GM10266 (cell line): ENCODE data around the gene YBEY.

Source experiments
- DNase-seq: peaks from one replicate; pipeline ENCODE4 v3.0.0; 2012; ENCODE audit errors: extremely low spot score
- TF ChIP-seq, protein P1 (sequence below): IDR thresholded peaks from 2 replicates; pipeline ENCODE4 v1.5.1; 2012; ENCODE audit warnings: mild to moderate bottlenecking, low read depth; ENCODE audit not compliant: control insufficient read depth, insufficient read depth; ENCODE audit errors: missing control alignments

The YBEY gene

DNA sequence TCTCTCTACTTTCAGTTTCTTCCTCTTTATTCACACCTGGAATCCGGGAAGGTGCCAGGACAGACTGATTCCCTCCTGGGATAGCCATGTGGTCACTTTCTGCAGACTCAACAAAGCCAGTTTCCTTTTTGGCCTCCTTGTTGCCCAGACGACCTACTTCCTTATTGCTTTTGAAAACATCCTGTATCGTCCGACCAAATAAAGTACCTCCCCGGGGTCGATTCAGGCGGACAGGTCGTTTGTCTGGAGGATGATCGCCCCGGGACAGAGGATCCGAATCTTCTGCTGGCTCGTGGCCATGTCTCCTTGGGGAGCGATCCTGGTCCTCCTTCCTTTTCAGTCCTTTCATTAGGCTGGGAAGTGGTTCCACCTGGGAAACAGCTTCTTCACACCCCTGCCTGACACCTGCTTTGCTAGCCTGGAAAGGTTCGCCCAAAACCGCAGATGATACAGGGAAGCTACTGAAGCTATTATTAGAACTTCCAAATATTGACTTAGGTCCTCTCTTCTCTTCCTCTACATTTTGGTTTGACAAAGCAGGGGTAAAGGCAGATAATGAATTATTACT is 2.0 kb upstream of the YBEY start:
- no peak for DNase-seq
- TF ChIP-seq, protein P1, sequence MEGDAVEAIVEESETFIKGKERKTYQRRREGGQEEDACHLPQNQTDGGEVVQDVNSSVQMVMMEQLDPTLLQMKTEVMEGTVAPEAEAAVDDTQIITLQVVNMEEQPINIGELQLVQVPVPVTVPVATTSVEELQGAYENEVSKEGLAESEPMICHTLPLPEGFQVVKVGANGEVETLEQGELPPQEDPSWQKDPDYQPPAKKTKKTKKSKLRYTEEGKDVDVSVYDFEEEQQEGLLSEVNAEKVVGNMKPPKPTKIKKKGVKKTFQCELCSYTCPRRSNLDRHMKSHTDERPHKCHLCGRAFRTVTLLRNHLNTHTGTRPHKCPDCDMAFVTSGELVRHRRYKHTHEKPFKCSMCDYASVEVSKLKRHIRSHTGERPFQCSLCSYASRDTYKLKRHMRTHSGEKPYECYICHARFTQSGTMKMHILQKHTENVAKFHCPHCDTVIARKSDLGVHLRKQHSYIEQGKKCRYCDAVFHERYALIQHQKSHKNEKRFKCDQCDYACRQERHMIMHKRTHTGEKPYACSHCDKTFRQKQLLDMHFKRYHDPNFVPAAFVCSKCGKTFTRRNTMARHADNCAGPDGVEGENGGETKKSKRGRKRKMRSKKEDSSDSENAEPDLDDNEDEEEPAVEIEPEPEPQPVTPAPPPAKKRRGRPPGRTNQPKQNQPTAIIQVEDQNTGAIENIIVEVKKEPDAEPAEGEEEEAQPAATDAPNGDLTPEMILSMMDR = no peak

DNA sequence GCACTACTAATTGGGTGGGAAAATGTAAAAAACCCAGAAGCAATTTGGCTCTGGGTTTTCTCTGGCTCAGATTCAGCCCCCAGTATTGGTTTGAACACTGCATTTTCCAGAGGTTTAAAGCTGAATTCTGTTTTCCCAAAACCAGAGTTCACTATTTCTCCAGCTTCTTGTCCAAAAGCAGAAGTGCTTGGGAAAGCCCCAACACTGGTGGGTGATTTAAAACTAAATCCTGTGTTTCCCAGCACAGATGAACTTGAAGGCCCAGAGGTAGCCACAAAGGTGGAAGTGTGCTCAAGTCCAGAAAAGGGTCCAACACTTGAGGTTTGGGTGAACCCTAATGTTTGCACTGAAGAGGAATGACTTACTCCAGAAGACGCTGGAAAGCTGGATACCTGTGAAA is 1.4 kb upstream of the YBEY start:
- TF ChIP-seq, protein P1 = no peak
- no peak for DNase-seq

DNA sequence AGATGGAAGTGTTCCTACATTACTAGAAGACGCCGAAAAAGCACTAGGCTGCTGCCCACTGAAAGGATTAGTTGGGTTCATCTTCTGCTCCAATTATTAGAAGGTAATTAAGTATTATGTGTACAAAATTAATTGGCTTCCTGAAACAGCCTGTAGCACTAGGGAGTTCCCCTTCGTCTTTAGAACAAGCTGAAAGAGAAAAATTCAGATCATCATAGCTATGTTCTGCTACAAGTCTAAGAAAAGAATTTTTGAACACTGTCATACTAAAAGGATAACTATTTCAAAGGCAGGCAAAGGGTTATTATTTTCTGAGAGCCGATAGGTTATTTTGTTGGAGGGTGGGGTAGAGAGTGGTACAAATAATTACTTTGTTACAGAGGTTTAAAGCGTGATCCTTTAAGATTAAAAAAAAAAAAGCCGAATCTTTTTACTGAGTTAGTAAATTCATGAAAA is 908 bp upstream of the YBEY start, which contains the start of gene MCM3AP:
MCM3AP (minus strand) TSS at position 406 of the 456 bp plus-strand sequence; CDS start at position 81, 325 bp downstream.
- TF ChIP-seq, protein P1 = no peak
- DNase-seq = no peak

DNA sequence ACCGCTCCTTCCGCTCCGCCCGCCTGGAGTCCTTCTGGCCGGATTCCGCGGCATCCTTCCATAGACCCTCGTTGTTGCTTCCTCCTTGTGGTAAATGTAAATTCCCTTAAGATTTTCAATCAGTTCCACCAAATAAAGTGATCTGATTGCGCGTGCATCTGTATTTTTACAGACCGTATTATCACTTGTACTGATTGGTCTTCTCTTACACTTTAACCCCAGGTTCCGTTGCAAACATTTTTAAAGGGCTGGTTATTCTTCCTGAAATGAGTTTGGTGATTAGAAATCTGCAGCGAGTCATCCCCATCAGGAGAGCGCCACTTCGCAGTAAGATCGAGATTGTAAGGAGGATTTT is 483 bp downstream of the YBEY start:
- TF ChIP-seq, protein P1 = no peak
- no peak for DNase-seq

DNA sequence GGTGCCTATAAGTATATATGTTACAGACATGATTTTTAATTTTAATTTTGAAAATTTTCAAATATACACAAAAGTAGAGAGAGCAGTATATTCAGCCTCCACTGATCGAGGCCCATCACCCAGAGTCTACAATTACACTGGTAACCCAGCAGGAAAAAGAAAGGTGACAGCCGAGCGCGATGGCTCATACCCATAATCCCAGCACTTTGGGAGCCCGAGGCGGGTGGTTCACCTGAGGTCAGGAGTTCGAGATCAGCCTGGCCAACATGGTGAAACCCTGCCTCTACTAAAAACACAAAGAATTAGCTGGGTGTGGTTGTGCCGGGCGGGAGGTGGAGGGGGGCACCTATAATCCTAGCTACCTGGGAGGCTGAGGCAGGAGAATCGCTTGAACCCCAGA is 1.4 kb downstream of the YBEY start:
- TF ChIP-seq, protein P1 = no peak
- no peak for DNase-seq

DNA sequence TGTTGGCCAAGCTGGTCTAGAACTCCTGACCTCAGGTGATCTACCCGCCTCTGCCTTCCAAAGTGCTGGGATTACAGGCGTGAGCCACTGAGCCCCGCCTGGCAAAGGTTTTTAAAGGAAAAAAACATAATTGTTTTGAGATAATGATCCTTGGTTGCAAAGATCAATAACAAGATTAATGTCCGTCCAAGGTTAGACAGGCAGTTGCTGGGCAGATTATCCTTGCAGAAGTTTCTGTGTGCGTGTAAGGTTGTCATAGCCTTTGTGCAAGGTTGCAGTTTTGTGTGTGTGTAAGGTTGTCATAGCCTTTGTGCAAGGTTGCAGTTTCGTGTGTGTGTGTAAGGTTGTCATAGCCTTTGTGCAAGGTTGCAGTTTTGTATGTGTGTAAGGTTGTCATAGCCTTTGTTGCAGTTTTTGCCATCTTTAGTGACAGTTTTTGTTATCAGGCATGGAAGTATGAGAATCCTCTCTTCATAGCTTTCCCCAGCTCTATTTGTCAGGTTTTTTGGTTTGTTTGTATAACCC is 3.6 kb downstream of the YBEY start:
- no peak for DNase-seq
- TF ChIP-seq, protein P1 = no peak

DNA sequence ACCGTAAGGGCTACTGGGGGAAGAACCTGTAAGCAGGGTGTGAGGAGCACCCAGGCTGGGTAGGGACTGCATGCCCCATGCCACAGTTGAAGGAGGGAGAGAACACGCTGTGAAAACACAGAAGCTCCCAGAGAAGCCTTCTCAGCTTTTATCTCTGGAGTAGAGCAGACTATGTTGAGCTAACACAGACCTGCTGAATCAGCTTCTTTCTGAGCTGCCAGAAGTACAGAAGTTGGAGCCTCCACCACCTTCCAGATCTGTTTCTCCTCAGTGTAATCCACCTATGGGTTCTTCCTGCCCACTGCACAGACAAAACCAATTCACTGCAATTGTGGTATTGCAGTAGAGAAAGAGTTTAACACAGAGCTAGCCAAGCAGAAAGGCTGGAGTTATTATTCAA is 5.4 kb downstream of the YBEY start:
- no peak for DNase-seq
- TF ChIP-seq, protein P1 = no peak
